Measurements from ENCODE around the gene PLEKHG7. TPM values are rescaled to one million over a fixed set of nuclear protein-coding genes. Genes with fewer than 3 reads are reported as not detected.

The PLEKHG7 gene
- total and polyA plus RNA-seq, 8 donors = 0.16 to 1.3 (median 0.40) TPM

GRCh38 chr12:92775416-92775815, 72.6 kb downstream of the PLEKHG7 start:
- Histone ChIP-seq H3K27ac (no peak overlapping the region), H3K27me3 (no peaks in the 10 kb centered on the region), H3K36me3 (peaks cover 4 to 18% of the 10 kb centered on the region in 2 donors), H3K4me3 (no peak overlapping the region), H3K4me1 (peaks cover 8 to 23% of the 10 kb centered on the region in 2 donors), H3K9me3 (no peaks in the 10 kb centered on the region)
- intact Hi-C loops (cut with DNase I) = no loop called here
- TF ChIP-seq CTCF (IDR thresholded peaks at IDR 0.05) = no peak
- DNase-seq = no peak
- no peak for ATAC-seq

GRCh38 chr12:92778525-92778924, 75.7 kb downstream of the PLEKHG7 start:
- H3K36me3 ChIP-seq = peaks cover 4 to 27% of the 10 kb centered on the region in 2 donors
- ATAC-seq = no peak
- no peak for TF ChIP-seq CTCF (IDR thresholded peaks at IDR 0.05)

GRCh38 chr12:92779902-92780301, 77.1 kb downstream of the PLEKHG7 start:
- Histone ChIP-seq H3K36me3 (peaks cover 4 to 31% of the 10 kb centered on the region in 2 donors), H3K4me1 (peaks cover 5 to 12% of the 10 kb centered on the region in 2 donors), H3K4me3 (no peak overlapping the region), H3K27ac (no peak overlapping the region), H3K27me3 (no peaks in the 10 kb centered on the region), H3K9me3 (no peaks in the 10 kb centered on the region)
- no peak for TF ChIP-seq CTCF (IDR thresholded peaks at IDR 0.05)
- DNase-seq (no peak), ATAC-seq (no peak)
- intact Hi-C loops (cut with DNase I) = no loop called here

More at GRCh38 chr12:92778525-92778924, 75.7 kb downstream of the PLEKHG7 start:
- Histone ChIP-seq H3K4me1 (peaks cover 5 to 10% of the 10 kb centered on the region in 2 donors), H3K9me3 (no peaks in the 10 kb centered on the region), H3K27ac (peak overlapping the region in 1 of 2 donors; percentile 13), H3K4me3 (no peak overlapping the region), H3K27me3 (no peaks in the 10 kb centered on the region)
- DNase-seq = no peak
- intact Hi-C loops (cut with DNase I) = no loop called here

- no peak for DNase-seq
- H3K36me3 ChIP-seq = peaks cover 0 to 13% of the 10 kb centered on the region in 2 donors
- no peaks in the 10 kb centered on the region for H3K9me3 ChIP-seq
- H3K27me3 ChIP-seq = no peaks in the 10 kb centered on the region
- intact Hi-C loops (cut with DNase I) = no loop called here
- no peak overlapping the region for H3K4me3 ChIP-seq
- peaks cover 2 to 14% of the 10 kb centered on the region in 2 donors for H3K4me1 ChIP-seq
- ATAC-seq = peak; percentile 24
- peak overlapping the region in 1 of 2 donors; percentile 47 for H3K27ac ChIP-seq
- no peak for TF ChIP-seq CTCF (IDR thresholded peaks at IDR 0.05)
Observed at GRCh38 chr12:92784356-92784755, 81.6 kb downstream of the PLEKHG7 start.

- Histone ChIP-seq H3K27me3 (no peaks in the 10 kb centered on the region), H3K36me3 (peaks cover 0 to 18% of the 10 kb centered on the region in 2 donors), H3K9me3 (no peaks in the 10 kb centered on the region), H3K4me3 (no peak overlapping the region), H3K27ac (no peak overlapping the region), H3K4me1 (peaks cover 0 to 7% of the 10 kb centered on the region in 2 donors)
- peak; percentile 26 to 39 for TF ChIP-seq CTCF (IDR thresholded peaks at IDR 0.05)
- ATAC-seq (peak; percentile 98), DNase-seq (peak in 1 of 4 donors; percentile 49)
- intact Hi-C loops (cut with DNase I) = no loop called here
Observed at GRCh38 chr12:92784797-92785562, 82.2 kb downstream of the PLEKHG7 start.

Data from left lung (tissue), 10 donors.